ENCODE results near the gene KLF15.

The KLF15 gene

GRCh38 chr3:126314790-126315658 lies 42.2 kb downstream of the KLF15 start:
- H3K4me3 ChIP-seq (ENCODE audit: control insufficient read depth in 1 of 7, extremely low read depth in 1 of 7, insufficient read depth in 4 of 7, low read depth in 2 of 7, low read length in 6 of 7): no peak overlapping the region
- H3K4me1 ChIP-seq (ENCODE audit: control extremely low read depth in 1 of 4, control insufficient read depth in 4 of 4, insufficient read depth in 4 of 4, low read length in 3 of 4): no peaks in the 10 kb centered on the region
- POLR2A ChIA-PET: interaction anchor here (0.6 kb wide), 1 partner anchor 182 kb away, joined by 3 read pairs; no protein-coding TSS in a partner anchor
- peaks cover 1 to 19% (median 3%) of the 10 kb centered on the region in 5 experiments for H3K9me3 ChIP-seq (ENCODE audit: control extremely low read depth in 1 of 5, control insufficient read depth in 4 of 5, insufficient read depth in 2 of 5, low read depth in 1 of 5, low read length in 4 of 5)
- no peak overlapping the region for H3K27ac ChIP-seq (ENCODE audit: insufficient read depth in 1 of 2, low read depth in 1 of 2, low read length in 2 of 2, poor library complexity in 1 of 2, severe bottlenecking in 2 of 2)
- CTCF ChIA-PET: no interaction called here
- H3K36me3 ChIP-seq (ENCODE audit: control insufficient read depth in 4 of 4, insufficient read depth in 4 of 4, low read length in 3 of 4): no peaks in the 10 kb centered on the region
- WGBS (ENCODE audit: insufficient coverage): 88% methylated on average over 7 of the region's 11 CpGs
- no peak for DNase-seq
- peaks cover 0 to 4% (median 0%) of the 10 kb centered on the region in 5 experiments for H3K27me3 ChIP-seq (replicated peaks in 2 of 5; ENCODE audit: control insufficient read depth in 4 of 5, insufficient read depth in 5 of 5, low read length in 4 of 5)

DNA sequence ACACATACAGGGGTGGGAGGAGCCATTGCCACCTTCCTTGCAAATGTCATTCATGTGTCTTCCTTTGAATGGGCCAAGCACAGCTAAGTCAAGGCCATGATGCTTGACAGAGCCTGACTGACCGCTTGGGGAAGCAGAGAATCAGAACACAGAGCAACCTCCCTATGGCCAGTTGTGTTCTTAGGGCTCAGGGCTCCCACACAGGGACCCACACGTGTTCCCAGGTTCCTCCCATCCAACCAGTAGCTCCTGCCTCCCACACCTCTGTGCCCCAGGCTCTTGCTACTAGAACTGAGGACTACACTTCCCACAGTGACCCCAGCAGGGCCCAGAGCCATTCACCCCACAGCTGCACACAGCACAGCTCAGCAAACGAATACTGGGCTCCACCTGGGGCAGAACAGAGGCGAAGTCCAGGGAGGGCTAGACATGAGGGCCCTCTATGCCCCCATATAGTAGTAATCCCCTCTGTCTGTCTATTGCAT lies 42.9 kb downstream of the KLF15 start:
- ChIA-PET POLR2A (interaction anchor here (0.6 kb wide), 1 partner anchor 183 kb away, joined by 3 read pairs; no protein-coding TSS in a partner anchor), CTCF (no interaction called here)
- H3K9me3 ChIP-seq (ENCODE audit: control extremely low read depth in 1 of 5, control insufficient read depth in 4 of 5, insufficient read depth in 2 of 5, low read depth in 1 of 5, low read length in 4 of 5): peaks cover 1 to 19% (median 3%) of the 10 kb centered on the region in 5 experiments
- WGBS (ENCODE audit: insufficient coverage): 84% methylated on average over 4 of the region's 4 CpGs
- no peak overlapping the region for H3K4me3 ChIP-seq (ENCODE audit: control insufficient read depth in 1 of 7, extremely low read depth in 1 of 7, insufficient read depth in 4 of 7, low read depth in 2 of 7, low read length in 6 of 7)
- H3K36me3 ChIP-seq (ENCODE audit: control insufficient read depth in 4 of 4, insufficient read depth in 4 of 4, low read length in 3 of 4): no peaks in the 10 kb centered on the region
- H3K4me1 ChIP-seq (ENCODE audit: control extremely low read depth in 1 of 4, control insufficient read depth in 4 of 4, insufficient read depth in 4 of 4, low read length in 3 of 4): peaks cover 0 to 4% (median 1%) of the 10 kb centered on the region in 4 experiments
- no peak overlapping the region for H3K27ac ChIP-seq (ENCODE audit: insufficient read depth in 1 of 2, low read depth in 1 of 2, low read length in 2 of 2, poor library complexity in 1 of 2, severe bottlenecking in 2 of 2)
- no peak for DNase-seq
- peaks cover 0 to 4% (median 0%) of the 10 kb centered on the region in 5 experiments for H3K27me3 ChIP-seq (replicated peaks in 2 of 5; ENCODE audit: control insufficient read depth in 4 of 5, insufficient read depth in 5 of 5, low read length in 4 of 5)

GRCh38 chr3:126313580-126314304 lies 43.5 kb downstream of the KLF15 start:
- Histone ChIP-seq H3K4me1 (ENCODE audit: control extremely low read depth in 1 of 4, control insufficient read depth in 4 of 4, insufficient read depth in 4 of 4, low read length in 3 of 4) (peaks cover 0 to 8% (median 4%) of the 10 kb centered on the region in 4 experiments), H3K9me3 (ENCODE audit: control extremely low read depth in 1 of 5, control insufficient read depth in 4 of 5, insufficient read depth in 2 of 5, low read depth in 1 of 5, low read length in 4 of 5) (peaks cover 0 to 17% (median 3%) of the 10 kb centered on the region in 5 experiments), H3K27ac (ENCODE audit: insufficient read depth in 1 of 2, low read depth in 1 of 2, low read length in 2 of 2, poor library complexity in 1 of 2, severe bottlenecking in 2 of 2) (no peak overlapping the region), H3K27me3 (replicated peaks in 2 of 5; ENCODE audit: control insufficient read depth in 4 of 5, insufficient read depth in 5 of 5, low read length in 4 of 5) (peaks cover 0 to 4% (median 0%) of the 10 kb centered on the region in 5 experiments), H3K36me3 (ENCODE audit: control insufficient read depth in 4 of 4, insufficient read depth in 4 of 4, low read length in 3 of 4) (no peaks in the 10 kb centered on the region), H3K4me3 (ENCODE audit: control insufficient read depth in 1 of 7, extremely low read depth in 1 of 7, insufficient read depth in 4 of 7, low read depth in 2 of 7, low read length in 6 of 7) (no peak overlapping the region)
- no peak for DNase-seq
- WGBS (ENCODE audit: insufficient coverage): 100% methylated on average over 6 of the region's 6 CpGs
- CTCF ChIA-PET: no interaction called here
- POLR2A ChIA-PET: no interaction called here

DNA sequence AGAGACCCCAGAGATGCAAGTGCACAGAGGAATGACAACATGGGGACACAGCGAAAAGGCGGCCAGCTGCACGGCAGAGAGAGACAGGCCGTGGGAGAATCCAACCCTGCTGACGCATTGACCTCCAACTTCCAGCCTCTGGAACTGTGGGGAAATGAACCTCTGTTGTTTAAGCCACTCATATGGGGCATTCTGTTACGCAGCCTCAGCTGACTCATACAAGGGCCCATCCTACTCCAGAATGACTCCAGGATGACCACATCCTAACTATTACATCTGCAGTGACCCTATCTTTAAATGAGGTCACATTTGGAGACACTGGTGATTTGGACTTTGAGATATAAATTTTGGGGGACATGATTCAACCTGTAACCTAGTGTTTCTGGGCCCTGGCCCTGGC lies 44.0 kb downstream of the KLF15 start:
- CTCF ChIA-PET: no interaction called here
- POLR2A ChIA-PET: no interaction called here
- Histone ChIP-seq H3K9me3 (ENCODE audit: control extremely low read depth in 1 of 5, control insufficient read depth in 4 of 5, insufficient read depth in 2 of 5, low read depth in 1 of 5, low read length in 4 of 5) (peaks cover 0 to 17% (median 3%) of the 10 kb centered on the region in 5 experiments), H3K4me1 (ENCODE audit: control extremely low read depth in 1 of 4, control insufficient read depth in 4 of 4, insufficient read depth in 4 of 4, low read length in 3 of 4) (peaks cover 0 to 9% (median 4%) of the 10 kb centered on the region in 4 experiments), H3K36me3 (ENCODE audit: control insufficient read depth in 4 of 4, insufficient read depth in 4 of 4, low read length in 3 of 4) (no peaks in the 10 kb centered on the region), H3K27ac (ENCODE audit: insufficient read depth in 1 of 2, low read depth in 1 of 2, low read length in 2 of 2, poor library complexity in 1 of 2, severe bottlenecking in 2 of 2) (no peak overlapping the region), H3K4me3 (ENCODE audit: control insufficient read depth in 1 of 7, extremely low read depth in 1 of 7, insufficient read depth in 4 of 7, low read depth in 2 of 7, low read length in 6 of 7) (no peak overlapping the region), H3K27me3 (replicated peaks in 2 of 5; ENCODE audit: control insufficient read depth in 4 of 5, insufficient read depth in 5 of 5, low read length in 4 of 5) (peaks cover 0 to 4% (median 0%) of the 10 kb centered on the region in 5 experiments)
- WGBS (ENCODE audit: insufficient coverage): 100% methylated on average over 6 of the region's 6 CpGs
- DNase-seq: no peak

- ChIA-PET CTCF (no interaction called here), POLR2A (no interaction called here)
- Histone ChIP-seq H3K4me1 (ENCODE audit: control extremely low read depth in 1 of 4, control insufficient read depth in 4 of 4, insufficient read depth in 4 of 4, low read length in 3 of 4) (peaks cover 0 to 9% (median 4%) of the 10 kb centered on the region in 4 experiments), H3K9me3 (ENCODE audit: control extremely low read depth in 1 of 5, control insufficient read depth in 4 of 5, insufficient read depth in 2 of 5, low read depth in 1 of 5, low read length in 4 of 5) (peaks cover 0 to 14% (median 3%) of the 10 kb centered on the region in 5 experiments), H3K36me3 (ENCODE audit: control insufficient read depth in 4 of 4, insufficient read depth in 4 of 4, low read length in 3 of 4) (no peaks in the 10 kb centered on the region), H3K27ac (ENCODE audit: insufficient read depth in 1 of 2, low read depth in 1 of 2, low read length in 2 of 2, poor library complexity in 1 of 2, severe bottlenecking in 2 of 2) (no peak overlapping the region), H3K27me3 (replicated peaks in 2 of 5; ENCODE audit: control insufficient read depth in 4 of 5, insufficient read depth in 5 of 5, low read length in 4 of 5) (peaks cover 0 to 4% (median 0%) of the 10 kb centered on the region in 5 experiments), H3K4me3 (ENCODE audit: control insufficient read depth in 1 of 7, extremely low read depth in 1 of 7, insufficient read depth in 4 of 7, low read depth in 2 of 7, low read length in 6 of 7) (no peak overlapping the region)
- WGBS (ENCODE audit: insufficient coverage): 100% methylated on average over 7 of the region's 7 CpGs
- DNase-seq: no peak
These were observed 44.9 kb downstream of the KLF15 start for GRCh38 chr3:126312341-126312740.

DNA sequence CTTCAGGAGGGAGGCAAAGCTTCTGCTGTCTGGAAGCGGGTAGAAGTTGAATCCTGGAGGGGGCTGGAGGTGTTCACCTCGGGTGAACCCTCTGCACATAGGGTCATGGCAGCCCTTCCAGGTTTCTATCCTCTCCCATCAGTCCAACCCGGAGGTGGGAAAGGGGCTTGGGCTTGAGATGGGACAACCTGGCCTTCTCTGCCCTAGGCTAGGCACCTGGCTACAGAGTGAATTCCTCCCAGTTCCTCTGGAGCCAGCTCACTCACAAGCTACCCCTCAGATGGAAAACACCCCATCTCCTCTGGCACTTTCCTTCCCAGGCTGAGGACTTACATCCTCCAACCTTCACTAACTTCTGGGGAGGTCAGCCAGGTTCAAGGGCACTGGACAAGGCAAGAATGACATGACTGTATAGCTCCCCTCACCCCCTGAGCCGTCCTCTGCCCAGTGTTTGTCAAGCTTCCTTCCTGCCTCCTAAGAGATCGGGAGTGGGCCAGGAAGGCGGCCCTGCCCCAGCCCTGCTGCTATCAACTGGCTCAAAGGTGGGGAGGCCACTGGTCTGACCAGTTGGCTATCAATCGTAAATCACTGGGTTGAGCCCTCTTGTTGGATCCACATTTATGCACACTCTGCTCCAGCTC lies 45.8 kb downstream of the KLF15 start:
- peaks cover 0 to 8% (median 3%) of the 10 kb centered on the region in 5 experiments for H3K9me3 ChIP-seq (ENCODE audit: control extremely low read depth in 1 of 5, control insufficient read depth in 4 of 5, insufficient read depth in 2 of 5, low read depth in 1 of 5, low read length in 4 of 5)
- ChIA-PET POLR2A (interaction anchor here (0.5 kb wide), 1 partner anchor 99 kb away, joined by 4 read pairs; no protein-coding TSS in a partner anchor), CTCF (no interaction called here)
- H3K4me1 ChIP-seq (ENCODE audit: control extremely low read depth in 1 of 4, control insufficient read depth in 4 of 4, insufficient read depth in 4 of 4, low read length in 3 of 4): peaks cover 0 to 9% (median 4%) of the 10 kb centered on the region in 4 experiments
- H3K36me3 ChIP-seq (ENCODE audit: control insufficient read depth in 4 of 4, insufficient read depth in 4 of 4, low read length in 3 of 4): no peaks in the 10 kb centered on the region
- H3K4me3 ChIP-seq (ENCODE audit: control insufficient read depth in 1 of 7, extremely low read depth in 1 of 7, insufficient read depth in 4 of 7, low read depth in 2 of 7, low read length in 6 of 7): no peak overlapping the region
- H3K27me3 ChIP-seq (replicated peaks in 2 of 5; ENCODE audit: control insufficient read depth in 4 of 5, insufficient read depth in 5 of 5, low read length in 4 of 5): peaks cover 0 to 4% (median 0%) of the 10 kb centered on the region in 5 experiments
- DNase-seq: no peak
- H3K27ac ChIP-seq (ENCODE audit: insufficient read depth in 1 of 2, low read depth in 1 of 2, low read length in 2 of 2, poor library complexity in 1 of 2, severe bottlenecking in 2 of 2): no peak overlapping the region
- WGBS (ENCODE audit: insufficient coverage): 88% methylated on average over 4 of the region's 7 CpGs

All from common myeloid progenitor, CD34-positive (primary cell).